ENCODE measurements around the gene FAM181A. TPM values are rescaled to one million over a fixed set of nuclear protein-coding genes. Genes with fewer than 3 reads are reported as not detected.

The FAM181A gene
- total RNA-seq, 4 donors from 2014 or later: not detected

- no peaks in the 10 kb centered on the region for H3K9me3 ChIP-seq
- H3K27me3 ChIP-seq: peaks cover 30% of the 10 kb centered on the region
- no peak for DNase-seq (ENCODE audit: low spot score in 2 of 2)
- H3K27ac ChIP-seq: no peak overlapping the region
- no peak overlapping the region for H3K4me3 ChIP-seq
- peaks cover 26% of the 10 kb centered on the region for H3K4me1 ChIP-seq
- no peak for TF ChIP-seq POLR2A (IDR thresholded peaks at IDR 0.05)
- TF ChIP-seq EP300 (IDR thresholded peaks at IDR 0.05): no peak
- no peak for TF ChIP-seq CTCF (IDR thresholded peaks at IDR 0.05)
- TF ChIP-seq POLR2AphosphoS5 (IDR thresholded peaks at IDR 0.05): no peak
- H3K36me3 ChIP-seq: no peaks in the 10 kb centered on the region
- WGBS: 87% methylated on average over 3 of the region's 6 CpGs
These were observed 9.8 kb downstream of the FAM181A start for GRCh38 chr14:93936926-93937325.

GRCh38 chr14:93937519-93937918 lies 10.4 kb downstream of the FAM181A start:
- H3K9me3 ChIP-seq: no peaks in the 10 kb centered on the region
- no CpG with 5 or more reads among the region's 13 CpGs for WGBS
- no peaks in the 10 kb centered on the region for H3K36me3 ChIP-seq
- peaks cover 30% of the 10 kb centered on the region for H3K27me3 ChIP-seq
- peaks cover 26% of the 10 kb centered on the region for H3K4me1 ChIP-seq
- TF ChIP-seq POLR2AphosphoS5 (IDR thresholded peaks at IDR 0.05) (no peak), POLR2A (IDR thresholded peaks at IDR 0.05) (no peak), EP300 (IDR thresholded peaks at IDR 0.05) (no peak), CTCF (IDR thresholded peaks at IDR 0.05) (no peak)
- H3K4me3 ChIP-seq: no peak overlapping the region
- H3K27ac ChIP-seq: no peak overlapping the region
- DNase-seq (ENCODE audit: low spot score in 2 of 2): no peak

- peaks cover 30% of the 10 kb centered on the region for H3K27me3 ChIP-seq
- H3K36me3 ChIP-seq: no peaks in the 10 kb centered on the region
- H3K4me3 ChIP-seq: peak overlapping the region; percentile 31
- H3K27ac ChIP-seq: no peak overlapping the region
- no peak for TF ChIP-seq POLR2AphosphoS5 (IDR thresholded peaks at IDR 0.05)
- no peak for TF ChIP-seq CTCF (IDR thresholded peaks at IDR 0.05)
- no peak for TF ChIP-seq EP300 (IDR thresholded peaks at IDR 0.05)
- no peak for TF ChIP-seq POLR2A (IDR thresholded peaks at IDR 0.05)
- no peaks in the 10 kb centered on the region for H3K9me3 ChIP-seq
- 44% methylated on average over 18 of the region's 46 CpGs for WGBS
- DNase-seq (ENCODE audit: low spot score in 2 of 2): no peak
- H3K4me1 ChIP-seq: peaks cover 26% of the 10 kb centered on the region
These were observed 11.7 kb downstream of the FAM181A start for GRCh38 chr14:93938751-93939303.

GRCh38 chr14:93939304-93940229 lies 12.4 kb downstream of the FAM181A start:
- peaks cover 26% of the 10 kb centered on the region for H3K4me1 ChIP-seq

More at GRCh38 chr14:93939304-93940229, 12.4 kb downstream of the FAM181A start:
- 79% methylated on average over 3 of the region's 84 CpGs for WGBS
- no peaks in the 10 kb centered on the region for H3K36me3 ChIP-seq
- H3K27me3 ChIP-seq: peaks cover 30% of the 10 kb centered on the region
- no peak overlapping the region for H3K27ac ChIP-seq
- peak in 1 of 2 donors; percentile 78 for DNase-seq (ENCODE audit: low spot score in 2 of 2)
- peak overlapping the region; percentile 31 for H3K4me3 ChIP-seq
- peak; percentile 52 to 85 for TF ChIP-seq CTCF (IDR thresholded peaks at IDR 0.05)
- TF ChIP-seq EP300 (IDR thresholded peaks at IDR 0.05): no peak
- H3K9me3 ChIP-seq: no peaks in the 10 kb centered on the region

Measured in suprapubic skin (tissue), 4 donors.